ENCODE data around the gene MDFI. TPM values are rescaled to one million over a fixed set of nuclear protein-coding genes. Genes with fewer than 3 reads are reported as not detected.

MDFI gene
- total RNA-seq, 2 donors from 2014 or later = 52.7 to 80.0 TPM

- no peak overlapping the region for H3K4me3 Mint-ChIP-seq
- peaks cover 9% of the 10 kb centered on the region for H3K4me1 ChIP-seq (ENCODE audit: control insufficient read depth, insufficient read depth, low read length)
- peaks cover 13% of the 10 kb centered on the region for H3K36me3 Mint-ChIP-seq (ENCODE audit: low read depth)
- H3K27ac ChIP-seq (ENCODE audit: low read depth, low read length) = no peak overlapping the region
- no peak overlapping the region for H3K4me3 ChIP-seq (ENCODE audit: low read length)
- H3K4me1 Mint-ChIP-seq = peaks cover 44% of the 10 kb centered on the region
- peaks cover 3% of the 10 kb centered on the region for H3K36me3 ChIP-seq (ENCODE audit: control insufficient read depth, insufficient read depth, low read length)
- peaks cover 34% of the 10 kb centered on the region for H3K27me3 ChIP-seq (ENCODE audit: control insufficient read depth, insufficient read depth, low read length, poor library complexity, severe bottlenecking)
- no peak overlapping the region for H3K27ac Mint-ChIP-seq
- no peaks in the 10 kb centered on the region for H3K9me3 Mint-ChIP-seq
- H3K9me3 ChIP-seq (ENCODE audit: control insufficient read depth, low read length) = no peaks in the 10 kb centered on the region
- no peak for TF ChIP-seq CTCF (conservative IDR thresholded peaks at IDR 0.05)
- H3K27me3 Mint-ChIP-seq (ENCODE audit: insufficient read depth) = peaks cover 41% of the 10 kb centered on the region
- H3K9ac ChIP-seq (ENCODE audit: extremely low read depth, low read length, poor library complexity, severe bottlenecking) = no peak overlapping the region
- no peak for DNase-seq
- 81 to 84% methylated on average over 6 to 9 of the region's 9 CpGs for WGBS, 2 experiments (ENCODE audit: insufficient coverage in 1 of 2, insufficient read length in 1 of 2)
These were observed 3.2 kb downstream of the MDFI start for GRCh38 chr6:41641352-41641925.

GRCh38 chr6:41642090-41642959 lies 4.1 kb downstream of the MDFI start:
- Mint-ChIP-seq H3K27me3 (ENCODE audit: insufficient read depth) (peaks cover 35% of the 10 kb centered on the region), H3K36me3 (ENCODE audit: low read depth) (peaks cover 22% of the 10 kb centered on the region), H3K4me1 (peaks cover 44% of the 10 kb centered on the region), H3K27ac (no peak overlapping the region), H3K4me3 (no peak overlapping the region), H3K9me3 (no peaks in the 10 kb centered on the region)
- Histone ChIP-seq H3K9ac (ENCODE audit: extremely low read depth, low read length, poor library complexity, severe bottlenecking) (no peak overlapping the region), H3K36me3 (ENCODE audit: control insufficient read depth, insufficient read depth, low read length) (peaks cover 3% of the 10 kb centered on the region), H3K4me1 (ENCODE audit: control insufficient read depth, insufficient read depth, low read length) (peaks cover 9% of the 10 kb centered on the region), H3K4me3 (ENCODE audit: low read length) (no peak overlapping the region), H3K27ac (ENCODE audit: low read depth, low read length) (no peak overlapping the region), H3K9me3 (ENCODE audit: control insufficient read depth, low read length) (no peaks in the 10 kb centered on the region), H3K27me3 (ENCODE audit: control insufficient read depth, insufficient read depth, low read length, poor library complexity, severe bottlenecking) (peaks cover 25% of the 10 kb centered on the region)
- no peak for DNase-seq
- WGBS, 2 experiments (ENCODE audit: insufficient coverage in 1 of 2, insufficient read length in 1 of 2) = 91 to 92% methylated on average over 8 to 11 of the region's 11 CpGs
- TF ChIP-seq CTCF (conservative IDR thresholded peaks at IDR 0.05) = no peak

GRCh38 chr6:41642960-41643898 lies 5.0 kb downstream of the MDFI start:
- Histone ChIP-seq H3K27ac (ENCODE audit: low read depth, low read length) (no peak overlapping the region), H3K9ac (ENCODE audit: extremely low read depth, low read length, poor library complexity, severe bottlenecking) (no peak overlapping the region), H3K9me3 (ENCODE audit: control insufficient read depth, low read length) (no peaks in the 10 kb centered on the region), H3K4me3 (ENCODE audit: low read length) (no peak overlapping the region), H3K36me3 (ENCODE audit: control insufficient read depth, insufficient read depth, low read length) (peaks cover 3% of the 10 kb centered on the region), H3K27me3 (ENCODE audit: control insufficient read depth, insufficient read depth, low read length, poor library complexity, severe bottlenecking) (peaks cover 16% of the 10 kb centered on the region), H3K4me1 (ENCODE audit: control insufficient read depth, insufficient read depth, low read length) (peaks cover 8% of the 10 kb centered on the region)
- Mint-ChIP-seq H3K4me3 (no peak overlapping the region), H3K27me3 (ENCODE audit: insufficient read depth) (peaks cover 28% of the 10 kb centered on the region), H3K36me3 (ENCODE audit: low read depth) (peaks cover 29% of the 10 kb centered on the region), H3K9me3 (no peaks in the 10 kb centered on the region), H3K27ac (no peak overlapping the region), H3K4me1 (peaks cover 44% of the 10 kb centered on the region)
- no peak for TF ChIP-seq CTCF (conservative IDR thresholded peaks at IDR 0.05)
- WGBS, 2 experiments (ENCODE audit: insufficient coverage in 1 of 2, insufficient read length in 1 of 2) = 83 to 88% methylated on average over 6 to 10 of the region's 10 CpGs
- DNase-seq = peak; percentile 49

All from endodermal cell (in vitro differentiated cells).